ENCODE data around the gene TBC1D30.
"Not testable (repeated sequence)": the region's sequence is repeated elsewhere in the genome, so short reads cannot be mapped to it uniquely, and the experiment has no call there.

The TBC1D30 gene

GRCh38 chr12:64806593-64807460, 17.6 kb upstream of the TBC1D30 start:
- DNase-seq, result no peak

GRCh38 chr12:64808110-64808509, 16.3 kb upstream of the TBC1D30 start:
- DNase-seq, result no peak

- no peak for DNase-seq
Measured at GRCh38 chr12:64810831-64811230, 13.6 kb upstream of the TBC1D30 start.

GRCh38 chr12:64813723-64814122, 10.7 kb upstream of the TBC1D30 start:
- DNase-seq, result no peak

- DNase-seq, result peak; percentile 3
Measured at GRCh38 chr12:64814432-64814831, 10.0 kb upstream of the TBC1D30 start.

GRCh38 chr12:64819816-64820402, 4.5 kb upstream of the TBC1D30 start:
- DNase-seq, result no peak

- DNase-seq, result no peak
Measured at GRCh38 chr12:64820593-64820992, 3.9 kb upstream of the TBC1D30 start.

GRCh38 chr12:64821116-64821630, 3.3 kb upstream of the TBC1D30 start:
- no peak for DNase-seq

GRCh38 chr12:64824130-64824499, 332 bp upstream of the TBC1D30 start:
- DNase-seq, result peak; percentile 42

GRCh38 chr12:64825143-64826021, 935 bp downstream of the TBC1D30 start:
- DNase-seq, result peak; percentile 10

GRCh38 chr12:64826234-64826633, 1.8 kb downstream of the TBC1D30 start:
- peak; percentile 4 for DNase-seq

GRCh38 chr12:64828713-64829112, 4.3 kb downstream of the TBC1D30 start:
- no peak for DNase-seq

- DNase-seq, result no peak
Measured at GRCh38 chr12:64833928-64834327, 9.5 kb downstream of the TBC1D30 start.

- no peak for DNase-seq
Measured at GRCh38 chr12:64835901-64836300, 11.5 kb downstream of the TBC1D30 start.

GRCh38 chr12:64836856-64837255, 12.4 kb downstream of the TBC1D30 start:
- no peak for DNase-seq

- DNase-seq, result no peak
Measured at GRCh38 chr12:64837427-64837826, 13.0 kb downstream of the TBC1D30 start.

- no peak for DNase-seq
Measured at GRCh38 chr12:64840119-64840518, 15.7 kb downstream of the TBC1D30 start.

- no peak for DNase-seq
Measured at GRCh38 chr12:64840949-64841717, 16.7 kb downstream of the TBC1D30 start.

GRCh38 chr12:64848409-64848808, 24.0 kb downstream of the TBC1D30 start:
- DNase-seq, result not testable (repeated sequence)

- DNase-seq, result no peak
Measured at GRCh38 chr12:64858882-64859605, 34.6 kb downstream of the TBC1D30 start.

- DNase-seq, result no peak
Measured at GRCh38 chr12:64860446-64860998, 36.1 kb downstream of the TBC1D30 start.
